GM18505 (cell line): Measurements from ENCODE around the gene GPR35.

Experiments used
- ATAC-seq: cut with Tn5 transposase; IDR thresholded peaks from one replicate; pipeline ENCODE4 v1.9.1; 2021; ENCODE audit not compliant: unreplicated experiment
- POLR2A ChIP-seq: IDR thresholded peaks from 4 replicates; pipeline ENCODE4 v1.6.1; 2011; ENCODE audit warnings: borderline replicate concordance; ENCODE audit not compliant: insufficient read depth, insufficient read length; ENCODE audit errors: extremely low read depth

GPR35 gene

GRCh38 chr2:240628808-240629618 lies 3.7 kb downstream of the GPR35 start:
- no peak for TF ChIP-seq POLR2A
- ATAC-seq, result no peak

GRCh38 chr2:240629619-240629967 lies 4.3 kb downstream of the GPR35 start:
- ATAC-seq, result no peak
- no peak for TF ChIP-seq POLR2A

- no peak for TF ChIP-seq POLR2A
- ATAC-seq, result no peak
Measured at GRCh38 chr2:240629968-240630770, 4.9 kb downstream of the GPR35 start.

- ATAC-seq, result no peak
- no peak for TF ChIP-seq POLR2A
Measured at GRCh38 chr2:240630771-240631547, 5.7 kb downstream of the GPR35 start.

- TF ChIP-seq POLR2A, result no peak
- ATAC-seq, result no peak
Measured at GRCh38 chr2:240631548-240632305, 6.4 kb downstream of the GPR35 start.

GRCh38 chr2:240632306-240632721 lies 7.0 kb downstream of the GPR35 start:
- ATAC-seq, result no peak
- no peak for TF ChIP-seq POLR2A

- ATAC-seq, result no peak
- no peak for TF ChIP-seq POLR2A
Measured at GRCh38 chr2:240635121-240635997, 10.1 kb downstream of the GPR35 start.

GRCh38 chr2:240635998-240636547 lies 10.8 kb downstream of the GPR35 start:
- no peak for TF ChIP-seq POLR2A
- no peak for ATAC-seq

- no peak for TF ChIP-seq POLR2A
- no peak for ATAC-seq
Measured at GRCh38 chr2:240636563-240637115, 11.4 kb downstream of the GPR35 start.

- no peak for TF ChIP-seq POLR2A
- ATAC-seq, result no peak
Measured at GRCh38 chr2:240637116-240637900, 12.0 kb downstream of the GPR35 start.

GRCh38 chr2:240637901-240638345 lies 12.6 kb downstream of the GPR35 start:
- no peak for TF ChIP-seq POLR2A
- no peak for ATAC-seq

- no peak for TF ChIP-seq POLR2A
- no peak for ATAC-seq
Measured at GRCh38 chr2:240638512-240639160, 13.4 kb downstream of the GPR35 start.
